ENCODE data around the gene NR0B2.

DNA sequence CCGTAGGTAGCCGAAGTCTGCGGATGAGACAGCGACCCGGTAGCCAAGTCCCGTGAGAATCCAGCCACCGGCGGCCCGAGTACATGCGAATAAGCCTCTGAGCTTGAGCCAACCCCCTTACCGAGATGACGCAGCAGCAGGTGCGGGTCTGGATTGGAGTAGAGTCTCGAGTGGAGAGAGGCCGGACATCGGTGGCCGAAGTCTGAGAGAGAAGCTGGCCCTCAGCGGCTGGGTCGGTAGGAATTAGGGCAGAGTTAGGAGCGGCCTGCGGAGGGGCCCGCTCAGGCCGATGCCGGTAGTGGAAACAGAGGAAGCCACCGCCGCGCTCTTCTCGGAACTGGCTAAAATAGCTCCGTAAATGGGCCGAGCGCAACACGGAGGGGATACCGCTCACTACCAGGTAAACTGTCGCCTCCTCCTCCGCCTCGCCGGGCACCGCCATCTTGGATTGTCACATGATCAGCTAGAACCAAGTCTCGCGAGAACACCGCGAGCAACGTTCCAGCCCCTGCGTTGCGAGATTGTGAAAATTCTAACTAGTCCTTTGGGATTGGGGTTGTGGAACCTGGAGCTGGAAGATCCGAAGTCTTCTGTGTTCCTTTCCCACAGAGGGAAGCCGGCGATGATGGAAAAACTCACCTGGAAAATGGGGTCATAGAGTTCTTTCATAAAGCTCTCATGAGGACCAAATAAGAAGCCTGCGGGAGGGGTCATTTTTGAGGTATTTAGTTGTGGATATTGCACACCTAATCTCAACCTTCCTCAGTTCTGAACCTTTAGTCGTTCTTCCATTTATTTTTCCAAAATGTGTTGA is 13.6 kb downstream of the NR0B2 start, which contains the start of gene GPATCH3:
- no peak for TF ChIP-seq OSR1 (CRISPR knock-in tag; IDR thresholded peaks at IDR 0.05)
- TF ChIP-seq SNAI2 (CRISPR knock-in tag; IDR thresholded peaks at IDR 0.05) = no peak
- TF ChIP-seq ZFP30 (CRISPR knock-in tag; IDR thresholded peaks at IDR 0.05) = no peak
- no peak for TF ChIP-seq ISL1 (CRISPR knock-in tag; IDR thresholded peaks at IDR 0.05)
- no peak for TF ChIP-seq ZC3H10 (CRISPR knock-in tag; IDR thresholded peaks at IDR 0.05)
- no peak for TF ChIP-seq ZNF70 (CRISPR knock-in tag; IDR thresholded peaks at IDR 0.05)
- no peak for TF ChIP-seq RARB (CRISPR knock-in tag; IDR thresholded peaks at IDR 0.05)
- TF ChIP-seq ARNTL (CRISPR knock-in tag; IDR thresholded peaks at IDR 0.05; ENCODE audit: borderline replicate concordance, low read depth) = no peak
- no peak for TF ChIP-seq TOX (CRISPR knock-in tag; IDR thresholded peaks at IDR 0.05; ENCODE audit: borderline replicate concordance)
- TF ChIP-seq ZFP3 (CRISPR knock-in tag; IDR thresholded peaks at IDR 0.05) = 0 out of 2 replicates have a peak, but pooled peaks have one; percentile 50
- TF ChIP-seq ESRRG (CRISPR knock-in tag; IDR thresholded peaks at IDR 0.05) = no peak

All from SK-N-SH treated with all-trans-retinoic acid at 6 μM for 48 hours (cell line).